Stimulated activated CD4-positive, alpha-beta T cell treated with anti-CD3 and anti-CD28 coated beads, Interleukin-1b, Interleukin-23, amount 100 ng/mL, for 1 hour (primary cell): ENCODE measurements around the gene AZGP1.
"Not testable (repeated sequence)": the region's sequence is repeated elsewhere in the genome, so short reads cannot be mapped to it uniquely, and the experiment has no call there.

Experiments
- DNase-seq, 2 donors: peaks; one replicate each; pipeline ENCODE4 v3.0.0-alpha.2; 2020; ENCODE audit warnings: low read depth in 2 of 2

AZGP1 gene

DNA sequence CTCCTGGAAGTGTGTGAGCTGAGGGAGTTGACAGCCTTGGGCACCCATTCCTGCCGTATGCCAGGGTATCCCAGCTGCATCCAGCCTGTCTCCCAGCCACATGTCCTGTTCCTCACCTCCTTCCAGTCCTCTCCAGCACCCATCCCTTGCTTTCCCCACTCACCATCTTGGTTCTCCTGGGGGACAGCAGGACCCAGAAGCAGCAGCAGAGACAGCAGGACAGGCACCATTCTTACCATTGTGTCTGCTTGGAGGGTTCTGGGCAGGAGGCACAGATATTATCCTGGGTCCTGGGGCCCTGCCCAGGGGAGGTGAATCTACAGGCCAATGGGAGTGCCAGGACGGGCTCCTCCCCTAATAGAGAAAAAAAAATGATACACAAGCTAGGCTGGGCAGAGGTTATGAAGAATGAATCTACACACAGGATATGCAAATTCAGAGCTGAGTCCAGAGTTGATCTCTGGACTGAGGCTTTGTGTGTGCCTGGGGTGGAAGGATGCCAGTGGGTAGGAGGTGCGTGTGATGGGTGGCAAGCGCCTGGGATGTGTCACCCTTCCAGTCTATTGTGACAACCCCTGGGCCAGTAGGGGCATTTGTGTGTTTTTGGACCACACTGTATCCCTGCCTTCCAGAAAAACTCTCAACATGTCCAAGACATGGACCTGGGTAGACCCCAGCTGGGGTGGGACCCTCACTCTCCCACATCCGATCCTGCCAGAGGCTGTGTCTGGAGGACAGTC, at the start of gene AZGP1:
TSS of gene AZGP1 (minus strand) at position 250 of the 740 bp plus-strand sequence. CDS start at position 239, 11 bp downstream.
- DNase-seq = no peak

- DNase-seq = no peak
These were observed 48.3 kb upstream of the AZGP1 start for GRCh38 chr7:100024020-100024619.

DNA sequence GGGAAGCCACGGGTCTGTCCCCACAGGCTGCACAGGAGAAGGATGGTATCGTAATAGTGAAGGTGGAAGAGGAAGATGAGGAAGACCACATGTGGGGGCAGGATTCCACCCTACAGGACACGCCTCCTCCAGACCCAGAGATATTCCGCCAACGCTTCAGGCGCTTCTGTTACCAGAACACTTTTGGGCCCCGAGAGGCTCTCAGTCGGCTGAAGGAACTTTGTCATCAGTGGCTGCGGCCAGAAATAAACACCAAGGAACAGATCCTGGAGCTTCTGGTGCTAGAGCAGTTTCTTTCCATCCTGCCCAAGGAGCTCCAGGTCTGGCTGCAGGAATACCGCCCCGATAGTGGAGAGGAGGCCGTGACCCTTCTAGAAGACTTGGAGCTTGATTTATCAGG, 47.7 kb upstream of the AZGP1 start:
- DNase-seq = no peak

- no peak for DNase-seq
These were observed 46.8 kb upstream of the AZGP1 start for GRCh38 chr7:100022621-100023020.

DNA sequence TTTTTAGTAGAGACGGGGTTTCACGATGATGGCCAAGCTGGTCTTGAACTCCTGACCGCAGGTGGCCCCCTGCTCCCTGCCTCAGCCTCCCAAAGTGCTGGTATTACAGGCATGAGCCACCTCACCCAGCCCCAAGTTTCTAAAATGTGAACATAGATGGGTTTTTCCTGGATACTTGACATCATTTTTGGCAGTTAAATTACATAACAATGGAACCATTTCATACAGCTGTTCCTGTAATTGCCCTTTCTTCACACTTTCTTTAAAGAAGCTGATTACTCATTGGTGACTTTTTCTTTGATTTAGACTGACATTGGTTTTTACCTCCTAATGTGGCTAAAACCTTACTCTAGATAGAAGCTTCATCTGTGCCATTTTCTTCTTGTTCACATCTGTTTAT, 45.5 kb upstream of the AZGP1 start:
- no peak for DNase-seq

DNA sequence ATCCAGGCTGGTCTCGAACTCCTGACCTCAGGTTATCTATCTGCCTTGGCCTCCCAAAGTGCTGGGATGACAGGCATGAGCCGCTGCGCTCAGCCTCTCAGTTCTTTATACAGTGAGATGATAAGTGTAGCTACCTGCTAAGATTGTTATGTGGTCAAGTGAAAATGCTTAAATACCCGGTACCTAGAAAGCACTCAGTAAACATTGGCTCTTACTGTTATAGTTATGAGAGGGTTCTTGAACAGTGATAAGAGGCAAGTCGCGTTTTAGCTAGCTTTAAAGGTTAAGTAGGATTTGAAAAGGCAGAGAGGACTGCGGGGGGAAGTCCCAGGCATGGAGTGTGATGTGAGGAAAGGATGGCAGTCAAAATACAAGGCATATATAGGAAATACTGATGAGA, 44.1 kb upstream of the AZGP1 start:
- no peak for DNase-seq

- no peak for DNase-seq
These were observed 42.0 kb upstream of the AZGP1 start for GRCh38 chr7:100017875-100018274.

GRCh38 chr7:100017300-100017699, 41.5 kb upstream of the AZGP1 start:
- no peak for DNase-seq

- no peak for DNase-seq
These were observed 40.5 kb upstream of the AZGP1 start for GRCh38 chr7:100016215-100016901.

GRCh38 chr7:100015232-100016214, 39.7 kb upstream of the AZGP1 start, which contains the start of gene ZKSCAN1:
TSS of gene ZKSCAN1 (plus strand) at chr7:100015596. CDS start at chr7:100023507, 7,911 bp downstream.
- peak; percentile 63 to 70 for DNase-seq

GRCh38 chr7:100013328-100013676, 37.5 kb upstream of the AZGP1 start:
- DNase-seq = no peak

GRCh38 chr7:100012385-100013327, 36.8 kb upstream of the AZGP1 start:
- DNase-seq = not testable (repeated sequence)

- no peak for DNase-seq
These were observed 35.7 kb upstream of the AZGP1 start for GRCh38 chr7:100011516-100011915.

DNA sequence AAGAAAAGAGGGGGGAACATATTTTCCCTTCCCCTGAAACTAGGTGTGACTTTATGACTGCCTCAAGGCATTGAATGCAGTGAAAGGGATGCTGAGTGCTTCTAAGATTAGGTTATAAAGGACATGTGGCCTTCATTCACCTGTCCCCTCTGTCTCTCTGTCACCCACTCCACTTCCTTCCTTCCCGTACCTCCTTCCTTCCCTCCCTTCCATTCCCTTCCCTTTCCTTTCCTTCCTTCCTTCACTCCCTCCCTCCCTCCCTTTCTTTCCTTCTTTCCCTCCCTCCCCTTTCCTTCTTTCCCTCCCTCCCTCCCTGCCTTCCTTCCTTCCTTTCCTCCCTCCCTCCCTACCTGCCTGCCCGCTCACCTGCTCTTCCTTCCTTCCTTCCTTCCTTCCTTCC, 35.1 kb upstream of the AZGP1 start:
- no peak for DNase-seq

DNA sequence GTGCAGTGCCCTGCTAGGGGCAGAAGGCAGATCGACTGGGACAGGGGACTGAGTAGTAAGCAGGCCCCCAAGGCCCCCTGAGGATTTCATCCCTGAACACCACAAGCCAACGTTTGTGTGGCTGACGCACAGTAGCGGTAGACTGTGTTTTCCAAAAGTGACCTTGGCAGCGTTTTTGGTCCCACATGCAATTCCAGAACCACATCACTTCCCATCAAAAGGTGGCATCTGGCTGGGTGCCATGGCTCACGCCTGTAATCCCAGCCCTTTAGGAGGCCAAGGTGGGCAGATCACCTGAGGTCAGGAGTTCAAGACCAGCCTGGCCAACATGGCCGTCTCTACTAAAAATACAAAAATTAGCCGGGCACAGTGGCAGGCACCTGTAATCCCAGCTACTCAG, 34.1 kb upstream of the AZGP1 start:
- DNase-seq = not testable (repeated sequence)

DNA sequence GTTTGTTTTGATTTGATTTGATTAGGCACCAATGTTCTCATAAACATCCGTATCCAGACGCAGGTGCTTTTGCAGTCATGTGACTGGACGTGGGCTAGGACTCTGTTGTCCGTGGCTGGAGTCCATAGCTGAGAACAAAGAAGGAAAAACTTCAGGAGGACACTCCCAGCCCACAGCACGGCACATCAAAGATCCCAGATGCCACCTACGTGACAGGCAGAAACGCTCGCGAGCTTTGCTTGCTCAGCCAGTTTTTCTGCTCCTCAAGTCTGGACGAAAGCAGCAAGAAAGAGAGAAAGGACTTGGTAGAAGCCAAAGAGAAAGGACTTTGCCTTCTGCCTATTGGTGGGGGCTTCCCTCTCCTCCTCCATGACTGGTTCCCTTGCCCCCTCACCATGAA, 32.7 kb upstream of the AZGP1 start:
- DNase-seq = no peak

GRCh38 chr7:100007887-100008286, 32.1 kb upstream of the AZGP1 start:
- DNase-seq = no peak

GRCh38 chr7:100003711-100004661, 28.2 kb upstream of the AZGP1 start:
- no peak for DNase-seq

- DNase-seq = no peak
These were observed 24.4 kb upstream of the AZGP1 start for GRCh38 chr7:100000239-100000638.
